Activated CD4-positive, alpha-beta T cell treated with anti-CD3 and anti-CD28 coated beads, Interleukin-2, amount 50 U/mL, for 24 hours (primary cell): ENCODE measurements around the gene FAAH.

Experiments
- DNase-seq, 2 donors: peaks; one replicate each; pipeline ENCODE4 v3.0.0-alpha.2; 2020; ENCODE audit warnings: low read depth in 1 of 2, low spot score in 1 of 2

Gene FAAH

DNA sequence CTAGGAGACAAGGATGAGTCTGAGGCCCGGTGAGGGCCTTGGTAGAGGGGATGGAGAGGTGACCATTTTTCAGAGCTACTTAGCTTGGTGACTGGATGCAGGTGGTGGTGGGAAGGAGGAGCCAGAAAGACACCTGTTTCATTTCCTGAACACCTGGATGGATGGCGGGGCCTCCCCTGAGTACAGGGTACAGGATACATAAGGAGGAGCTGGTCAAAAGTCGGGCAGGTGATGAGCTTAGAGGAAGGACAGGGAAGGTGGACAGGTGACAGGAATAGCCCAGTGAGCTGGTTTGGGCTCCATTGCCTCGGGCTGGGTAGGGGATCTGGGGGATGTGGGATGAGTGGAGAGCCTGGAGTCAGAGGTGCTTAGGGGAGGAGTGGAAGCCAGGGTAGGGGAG is 6.3 kb downstream of the FAAH start:
- no peak for DNase-seq

DNA sequence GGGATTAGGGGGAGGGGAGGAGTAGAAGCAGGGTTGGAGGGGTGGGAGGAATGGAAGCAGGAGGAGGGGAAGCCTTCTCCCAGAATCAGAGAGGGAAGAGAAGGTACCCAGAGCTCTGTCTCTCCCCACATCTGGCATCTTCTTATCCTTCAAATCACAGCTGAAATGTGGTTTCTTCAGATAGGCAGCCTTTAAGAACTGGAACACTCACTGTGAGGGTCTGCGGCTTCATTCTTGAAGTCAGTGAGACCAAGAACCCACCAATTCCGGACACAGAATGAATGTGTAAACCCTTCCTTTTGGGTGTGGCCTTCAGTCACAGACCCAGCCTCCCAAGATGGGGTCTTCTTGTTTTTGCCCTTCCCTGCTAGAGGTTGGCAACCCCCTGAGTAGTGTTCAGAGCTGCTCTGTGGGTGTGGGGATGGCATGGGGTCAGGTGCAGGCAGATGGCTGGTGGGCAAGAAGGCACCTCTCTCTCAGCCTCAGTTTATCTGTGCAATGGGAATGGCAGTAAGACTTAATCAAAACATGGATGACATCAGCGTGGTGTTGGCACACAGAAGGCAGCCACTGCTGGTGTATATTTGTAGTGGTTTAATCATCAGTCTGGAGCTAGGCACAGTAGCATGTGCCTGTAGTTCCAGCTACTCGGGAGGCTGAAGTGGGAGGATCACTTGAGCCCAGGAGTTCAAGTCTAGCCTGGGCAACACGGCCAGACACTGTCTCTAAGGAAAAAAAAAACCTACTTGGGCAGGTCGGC is 7.2 kb downstream of the FAAH start:
- no peak for DNase-seq

DNA sequence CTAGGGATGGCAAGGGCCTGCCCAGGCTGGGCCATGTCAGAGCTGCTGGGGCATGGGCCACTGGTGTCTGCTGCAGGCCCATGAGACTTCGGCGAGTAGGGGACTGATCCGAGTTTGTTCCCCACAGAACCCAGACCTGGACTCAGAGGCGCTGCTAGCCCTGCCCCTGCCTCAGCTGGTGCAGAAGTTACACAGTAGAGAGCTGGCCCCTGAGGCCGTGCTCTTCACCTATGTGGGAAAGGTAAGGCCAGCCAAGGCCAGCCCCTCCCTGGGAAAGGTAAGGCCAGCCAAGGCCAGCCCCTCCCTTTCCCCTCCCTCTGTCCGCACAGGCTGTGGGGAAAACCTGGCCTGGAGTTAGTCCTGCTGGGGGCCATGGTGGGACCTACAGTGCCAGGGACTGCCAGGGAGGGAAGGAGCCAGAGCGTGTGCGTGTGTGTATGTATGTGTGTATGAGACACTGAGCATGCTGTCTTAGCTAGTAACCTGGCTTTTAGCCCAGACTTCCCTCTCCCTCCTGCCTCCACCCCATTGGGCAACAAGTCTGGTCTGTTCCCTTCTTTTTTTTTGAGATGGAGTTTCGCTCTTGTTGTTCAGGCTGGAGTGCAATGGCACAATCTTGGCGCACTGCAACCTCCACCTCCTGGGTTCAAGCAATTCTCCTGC is 8.0 kb downstream of the FAAH start:
- DNase-seq: no peak

DNA sequence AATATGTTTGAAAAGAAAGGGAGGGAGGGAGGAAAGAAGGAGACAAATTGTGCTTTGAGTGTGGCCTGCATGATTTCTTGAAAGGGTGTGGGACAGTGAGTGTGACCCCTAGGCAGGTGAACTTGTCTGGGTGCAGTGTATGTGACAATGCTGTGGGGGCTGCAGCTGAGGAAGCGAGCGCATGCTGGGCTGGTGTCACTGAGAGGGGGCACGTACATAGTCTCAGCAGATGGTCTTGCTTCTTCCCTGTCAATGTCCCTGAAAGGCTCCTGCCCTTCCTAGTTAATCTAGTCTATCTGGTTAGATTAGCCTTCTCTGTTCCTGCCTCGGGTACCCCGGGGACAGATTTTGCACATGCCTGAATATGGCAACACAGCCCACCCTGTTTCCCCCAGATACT is 9.8 kb downstream of the FAAH start:
- no peak for DNase-seq

DNA sequence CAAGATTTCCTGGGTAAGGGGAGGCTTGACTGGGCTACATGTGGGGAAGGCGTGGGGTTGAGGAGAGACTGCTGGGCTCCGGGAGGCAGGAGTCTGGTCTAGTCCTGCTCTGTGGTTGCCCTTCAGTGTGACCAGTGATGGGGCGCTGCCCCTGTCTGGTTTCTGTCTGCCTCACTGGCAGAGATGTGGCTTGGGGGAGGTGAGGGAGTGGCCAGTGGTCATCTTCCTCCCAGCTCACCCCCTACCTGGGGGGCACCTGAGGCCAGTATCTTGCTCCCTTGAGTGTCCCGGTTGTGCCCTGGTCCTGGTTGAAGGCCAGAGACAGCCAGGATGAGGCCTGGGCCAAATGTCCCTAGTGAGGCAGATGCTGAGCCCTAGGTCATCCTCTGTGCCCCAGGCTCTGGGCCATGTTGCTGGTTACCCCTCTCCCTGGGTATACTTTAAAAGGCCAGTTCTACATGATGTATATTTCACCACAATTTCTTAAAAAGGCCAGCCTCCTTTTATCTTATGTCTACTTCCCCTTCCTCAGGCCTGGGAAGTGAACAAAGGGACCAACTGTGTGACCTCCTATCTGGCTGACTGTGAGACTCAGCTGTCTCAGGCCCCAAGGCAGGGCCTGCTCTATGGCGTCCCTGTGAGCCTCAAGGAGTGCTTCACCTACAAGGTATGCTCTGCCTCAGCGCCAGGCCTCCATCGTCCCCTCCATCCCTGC is 10.5 kb downstream of the FAAH start:
- DNase-seq: no peak

DNA sequence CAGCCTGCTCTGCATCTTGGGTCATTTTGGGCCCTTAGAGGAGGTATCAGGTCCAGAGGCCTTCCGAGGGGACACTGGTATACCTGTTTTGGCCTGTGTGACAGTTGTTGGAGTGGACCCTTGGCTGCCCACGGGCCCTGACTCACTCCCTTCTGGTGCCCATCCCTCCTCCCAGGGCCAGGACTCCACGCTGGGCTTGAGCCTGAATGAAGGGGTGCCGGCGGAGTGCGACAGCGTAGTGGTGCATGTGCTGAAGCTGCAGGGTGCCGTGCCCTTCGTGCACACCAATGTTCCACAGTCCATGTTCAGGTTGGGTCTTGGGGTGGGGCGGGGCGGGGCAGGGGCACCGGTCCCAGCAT is 11.1 kb downstream of the FAAH start:
- DNase-seq: no peak

DNA sequence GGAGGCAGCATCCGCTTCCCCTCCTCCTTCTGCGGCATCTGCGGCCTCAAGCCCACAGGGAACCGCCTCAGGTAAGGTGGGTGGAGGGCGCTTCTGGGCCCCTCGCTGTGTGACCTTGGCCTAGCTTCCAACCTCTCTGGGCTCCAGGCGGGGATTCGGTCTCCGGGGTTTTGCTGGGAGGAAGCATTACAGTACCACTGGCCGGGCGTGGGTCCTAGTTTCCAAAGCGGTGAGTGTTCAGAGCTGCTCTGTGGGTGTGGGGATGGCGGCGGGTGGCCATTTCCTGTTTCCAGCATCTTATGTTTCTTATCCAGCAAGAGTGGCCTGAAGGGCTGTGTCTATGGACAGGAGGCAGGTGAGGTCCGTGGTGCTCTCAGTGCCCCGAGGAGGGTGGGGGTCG is 11.6 kb downstream of the FAAH start:
- DNase-seq: no peak

DNA sequence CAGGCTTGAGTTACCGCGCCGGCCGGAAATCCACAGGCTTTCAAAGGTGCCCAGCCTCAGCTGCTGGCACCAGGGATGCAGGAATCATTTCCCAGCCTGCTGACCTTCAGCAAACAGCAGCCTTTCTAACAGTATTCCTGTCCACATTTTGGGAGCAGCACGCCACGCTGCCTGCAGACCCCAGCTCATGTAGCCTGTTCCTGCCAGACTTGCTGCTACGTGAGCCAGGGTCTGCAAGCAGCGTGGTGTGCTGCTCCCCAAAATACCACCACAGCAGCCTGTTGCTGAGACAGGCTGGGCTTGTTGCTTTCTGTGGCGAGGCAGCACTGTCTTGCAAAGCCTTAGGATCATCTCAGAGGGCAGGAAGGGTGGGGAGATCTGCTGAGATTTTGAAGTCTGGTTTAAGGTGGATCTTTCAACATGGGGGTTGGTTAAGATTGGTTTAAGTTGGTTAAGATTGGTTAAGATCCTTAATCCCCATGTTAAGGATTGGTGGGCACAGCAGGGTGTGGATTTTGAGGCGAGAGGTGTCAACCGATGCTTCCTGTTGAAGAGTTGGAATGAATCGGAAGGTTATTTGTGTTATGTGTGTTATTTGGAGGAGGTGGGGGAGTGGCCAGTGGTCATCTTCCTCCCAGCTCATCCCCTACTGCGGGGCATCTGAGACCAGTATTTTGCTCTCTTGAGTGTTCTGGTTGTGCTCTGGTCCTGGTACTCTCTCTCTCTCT is 12.9 kb downstream of the FAAH start:
- DNase-seq: no peak

DNA sequence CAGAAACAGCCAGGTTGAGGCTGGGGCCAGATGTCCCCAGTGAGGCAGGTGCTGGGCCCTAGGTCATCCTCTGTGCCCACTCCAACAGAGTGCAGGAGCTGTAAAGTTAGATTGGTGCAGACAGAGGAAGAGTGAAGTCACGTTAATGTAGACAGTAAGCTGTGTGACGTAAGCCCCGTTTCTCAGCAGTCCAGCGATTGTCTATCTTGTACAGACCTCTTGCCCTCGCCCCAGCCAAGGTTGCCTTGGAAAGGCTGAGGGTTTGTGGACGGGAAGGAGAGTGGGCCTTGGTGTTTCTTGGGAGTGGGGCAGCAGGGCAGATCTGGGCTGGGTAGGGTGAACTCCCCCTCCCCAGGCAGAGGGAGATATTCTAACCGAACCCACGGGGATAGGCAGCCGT is 13.5 kb downstream of the FAAH start:
- DNase-seq: no peak

DNA sequence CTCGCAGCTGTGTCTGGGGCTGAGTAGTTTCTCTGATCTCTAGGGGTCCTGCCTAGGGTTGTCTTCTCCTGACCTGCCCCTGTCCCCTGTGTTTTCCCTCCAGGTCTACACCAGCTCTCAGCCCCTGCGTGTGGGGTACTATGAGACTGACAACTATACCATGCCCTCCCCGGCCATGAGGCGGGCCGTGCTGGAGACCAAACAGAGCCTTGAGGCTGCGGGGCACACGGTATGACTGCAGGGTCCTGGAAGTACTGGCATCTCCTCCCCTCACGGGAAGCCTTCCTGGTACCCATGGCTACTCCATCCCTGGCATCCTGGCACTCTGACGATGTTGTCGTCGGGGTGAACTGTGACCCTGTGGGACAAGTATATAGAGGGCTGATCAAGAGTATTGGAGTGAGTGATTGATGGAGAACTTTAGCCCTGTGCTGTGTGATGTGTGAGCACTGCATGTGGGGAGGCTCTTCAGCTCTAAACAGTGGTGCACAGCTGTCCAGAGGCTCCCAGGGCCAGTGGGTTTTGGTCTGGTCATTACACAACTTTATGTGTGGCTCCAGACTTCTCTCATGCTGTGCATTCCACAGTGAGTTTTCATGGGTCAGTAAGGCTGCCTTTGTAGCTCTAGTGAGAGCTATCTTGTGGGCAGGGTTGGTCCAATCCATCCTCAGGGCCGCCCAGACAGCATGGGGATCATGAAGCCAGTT is 14.4 kb downstream of the FAAH start:
- DNase-seq: no peak

DNA sequence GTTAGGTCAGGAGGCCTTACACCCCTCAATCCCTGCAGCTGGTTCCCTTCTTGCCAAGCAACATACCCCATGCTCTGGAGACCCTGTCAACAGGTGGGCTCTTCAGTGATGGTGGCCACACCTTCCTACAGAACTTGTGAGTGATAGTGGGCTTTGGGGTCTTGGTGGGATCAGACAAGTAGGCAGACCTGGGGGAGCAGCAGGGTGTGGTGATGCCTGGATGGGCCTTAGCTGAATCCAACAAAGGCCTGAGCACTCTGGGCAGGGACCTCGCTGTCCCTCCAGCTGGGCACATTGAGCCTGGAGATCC is 14.9 kb downstream of the FAAH start:
- no peak for DNase-seq

DNA sequence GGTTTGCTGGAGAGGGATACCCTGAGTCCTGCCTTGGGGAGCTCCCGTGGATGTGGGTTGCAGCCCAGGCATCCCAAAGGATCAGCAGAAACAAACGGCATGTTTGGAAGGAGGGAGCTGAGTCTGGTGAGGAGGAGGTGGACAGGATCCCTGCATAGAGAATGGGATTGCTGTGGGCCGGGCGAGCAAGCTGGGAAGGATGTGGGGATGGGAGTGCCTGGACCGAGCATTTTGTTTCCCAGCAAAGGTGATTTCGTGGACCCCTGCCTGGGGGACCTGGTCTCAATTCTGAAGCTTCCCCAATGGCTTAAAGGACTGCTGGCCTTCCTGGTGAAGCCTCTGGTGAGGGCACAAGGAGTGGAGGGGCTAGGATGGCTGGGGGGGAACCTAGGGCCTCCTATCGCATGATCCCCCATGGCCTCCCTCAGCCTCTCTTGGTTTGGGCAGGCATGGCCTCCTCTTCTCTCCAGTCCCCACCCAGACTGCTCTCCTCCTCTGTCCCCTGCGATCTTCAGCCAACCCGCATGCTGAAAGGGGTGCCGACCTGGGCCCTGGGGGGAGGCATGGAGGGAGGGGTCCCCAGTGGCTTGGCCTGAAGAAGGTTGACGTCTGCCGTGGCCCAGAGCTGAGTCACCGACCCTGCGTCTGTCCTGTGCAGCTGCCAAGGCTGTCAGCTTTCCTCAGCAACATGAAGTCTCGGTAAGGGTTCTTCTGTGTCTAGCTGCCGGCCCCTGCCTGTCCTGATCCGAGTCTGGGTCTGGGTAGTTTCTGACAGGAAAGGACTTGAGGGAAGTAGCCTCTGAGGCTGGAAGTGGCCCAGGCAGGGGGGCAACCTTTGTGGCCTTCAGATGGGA is 16.3 kb downstream of the FAAH start:
- DNase-seq: no peak

DNA sequence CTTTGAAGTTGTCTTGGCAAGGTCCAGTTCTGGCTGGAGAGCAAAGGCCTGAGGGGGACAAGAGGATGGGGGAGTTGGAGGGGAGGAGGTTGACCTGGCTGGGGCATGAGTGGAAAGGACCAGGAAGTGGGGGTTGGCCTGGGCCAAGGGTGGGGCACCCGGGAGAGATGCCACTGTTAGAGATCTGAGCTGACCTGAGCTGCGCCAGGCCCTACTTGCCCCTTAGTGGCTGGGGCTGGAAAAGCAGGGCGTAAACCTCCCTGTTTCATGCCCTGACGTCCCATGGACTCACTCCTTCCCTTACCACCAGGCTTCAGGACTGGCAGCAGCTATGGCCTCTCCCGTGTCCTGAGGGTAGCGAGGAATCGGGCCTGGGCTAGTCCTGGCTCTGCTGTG is 16.9 kb downstream of the FAAH start:
- no peak for DNase-seq

DNA sequence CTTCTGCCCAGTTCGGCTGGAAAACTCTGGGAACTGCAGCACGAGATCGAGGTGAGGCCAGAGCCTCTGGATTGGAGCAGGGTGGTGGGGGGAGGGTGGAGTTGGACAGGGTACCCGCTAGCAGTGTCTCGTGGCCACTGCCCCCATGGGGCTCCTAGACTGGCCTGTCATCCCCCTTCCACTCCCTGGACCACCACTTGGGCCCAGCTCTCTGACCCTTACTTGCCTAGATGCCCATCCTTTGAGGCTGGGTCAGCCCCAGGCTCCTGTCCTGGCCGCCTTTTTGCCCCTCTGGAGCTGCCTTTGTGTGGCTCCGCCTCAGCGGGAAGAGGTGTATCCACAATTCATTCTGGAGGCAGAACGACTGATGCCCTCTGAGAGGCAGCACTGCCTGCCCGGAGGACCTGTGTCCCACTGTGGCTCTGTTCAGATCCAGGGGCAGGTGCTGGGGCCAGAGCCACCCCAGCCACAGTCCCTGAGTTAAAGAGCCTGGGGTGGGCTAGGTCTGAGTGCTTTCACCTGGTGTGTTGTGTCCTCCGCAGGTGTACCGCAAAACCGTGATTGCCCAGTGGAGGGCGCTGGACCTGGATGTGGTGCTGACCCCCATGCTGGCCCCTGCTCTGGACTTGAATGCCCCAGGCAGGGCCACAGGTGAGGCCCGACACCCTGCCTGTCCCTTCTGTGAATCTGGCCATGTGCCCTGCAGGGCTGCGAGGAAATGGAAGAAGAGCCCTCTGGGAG is 17.7 kb downstream of the FAAH start:
- DNase-seq: no peak

DNA sequence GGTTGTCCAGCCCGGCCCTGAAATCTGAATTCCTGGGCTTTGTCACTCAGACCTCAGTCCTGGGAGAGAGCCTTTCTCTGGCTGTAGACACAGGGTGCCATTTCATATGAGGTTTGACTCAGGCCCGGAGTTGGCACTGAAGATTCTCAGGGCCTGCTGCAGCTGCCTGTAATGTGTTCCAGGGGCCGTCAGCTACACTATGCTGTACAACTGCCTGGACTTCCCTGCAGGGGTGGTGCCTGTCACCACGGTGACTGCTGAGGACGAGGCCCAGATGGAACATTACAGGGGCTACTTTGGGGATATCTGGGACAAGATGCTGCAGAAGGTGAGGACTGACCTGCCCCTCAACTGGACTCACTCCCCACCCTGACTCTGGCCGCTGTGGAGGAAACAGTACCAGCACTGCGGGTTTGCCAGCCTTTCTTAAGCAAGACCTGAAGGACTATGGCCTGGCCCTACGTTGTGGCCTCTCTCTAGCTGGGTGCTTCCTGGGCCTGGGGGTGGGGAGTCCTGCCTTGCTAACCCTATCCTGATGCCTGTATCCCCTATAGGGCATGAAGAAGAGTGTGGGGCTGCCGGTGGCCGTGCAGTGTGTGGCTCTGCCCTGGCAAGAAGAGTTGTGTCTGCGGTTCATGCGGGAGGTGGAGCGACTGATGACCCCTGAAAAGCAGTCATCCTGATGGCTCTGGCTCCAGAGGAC is 18.9 kb downstream of the FAAH start:
- no peak for DNase-seq

DNA sequence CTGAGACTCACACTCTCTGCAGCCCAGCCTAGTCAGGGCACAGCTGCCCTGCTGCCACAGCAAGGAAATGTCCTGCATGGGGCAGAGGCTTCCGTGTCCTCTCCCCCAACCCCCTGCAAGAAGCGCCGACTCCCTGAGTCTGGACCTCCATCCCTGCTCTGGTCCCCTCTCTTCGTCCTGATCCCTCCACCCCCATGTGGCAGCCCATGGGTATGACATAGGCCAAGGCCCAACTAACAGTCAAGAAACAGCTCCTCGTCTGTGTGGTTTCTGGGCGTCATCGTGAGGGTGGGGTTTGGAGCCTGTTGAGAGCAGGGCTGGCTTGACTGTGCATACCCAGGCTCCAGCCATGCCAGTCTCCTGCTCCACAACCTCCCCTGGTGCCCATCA is 19.5 kb downstream of the FAAH start:
- no peak for DNase-seq

DNA sequence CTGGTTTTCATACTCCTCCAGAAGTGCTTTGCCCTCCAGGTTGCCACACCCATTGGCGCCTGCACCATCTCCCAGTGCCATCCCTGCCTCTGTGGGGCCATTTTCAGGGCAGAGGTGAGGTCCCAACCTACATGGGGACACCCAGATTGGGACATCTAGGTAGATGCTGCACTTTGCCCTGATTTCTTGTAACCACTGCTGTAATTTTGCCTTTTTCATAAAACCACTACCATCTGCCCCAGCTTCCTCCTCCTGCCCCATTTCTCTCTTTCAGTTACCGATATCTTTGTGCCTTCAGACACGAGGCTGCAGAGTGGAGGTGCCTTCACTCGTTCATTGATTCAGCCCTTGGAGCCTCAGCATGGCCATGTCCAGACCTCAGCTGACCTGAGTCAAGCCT is 21.4 kb downstream of the FAAH start:
- DNase-seq: no peak

DNA sequence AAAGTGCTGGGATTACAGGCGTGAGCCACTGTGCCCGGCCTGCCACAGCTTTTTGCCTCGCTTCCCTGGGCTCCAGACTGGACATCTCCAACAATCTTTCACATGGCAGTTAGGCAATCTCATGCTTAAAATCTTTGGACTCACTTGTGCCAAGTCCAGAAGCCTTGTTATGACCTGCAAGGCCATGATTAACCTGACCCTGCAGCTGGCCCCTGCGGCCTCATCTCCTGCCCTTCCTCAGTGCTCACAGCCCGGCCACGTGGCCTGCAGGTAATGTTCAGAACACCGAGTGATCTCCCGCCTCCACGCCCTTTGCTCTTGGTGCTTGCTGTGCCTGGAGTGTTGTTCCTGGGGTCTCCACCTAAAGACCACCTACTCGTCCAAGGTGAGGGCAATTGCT is 24.9 kb downstream of the FAAH start:
- no peak for DNase-seq

DNA sequence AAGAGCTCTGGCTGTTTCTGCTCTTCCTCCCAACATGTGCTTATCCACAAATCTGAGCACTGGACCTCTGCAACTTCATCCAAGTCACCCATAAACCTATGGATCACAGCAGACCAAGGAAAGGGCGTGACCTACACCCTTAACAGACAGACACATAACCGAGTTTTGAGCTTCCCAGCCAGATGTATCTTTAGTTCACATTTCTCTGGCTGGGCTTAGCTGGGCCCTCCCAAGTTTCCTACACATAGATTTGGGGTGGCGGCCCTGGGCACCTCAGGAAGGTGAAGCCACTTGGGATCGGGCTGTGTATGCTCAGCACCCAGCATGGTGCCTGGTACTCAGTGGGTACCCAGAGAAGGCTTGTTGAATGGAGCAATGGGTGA is 26.4 kb downstream of the FAAH start:
- no peak for DNase-seq
